Psoas muscle (tissue), 8 donors: ENCODE measurements around the gene CADM2. TPM values are rescaled to one million over a fixed set of nuclear protein-coding genes. Genes with fewer than 3 reads are reported as not detected.

Experiments used
- ATAC-seq, 4 donors: fragments of 200-7000 bp; cut with Tn5 transposase; one replicate each; pipeline ENCODE4 v1.9.1; 2020; ENCODE audit warnings: moderate library complexity in 3 of 4, mild to moderate bottlenecking in 2 of 4
- DNase-seq, 2 donors: peaks; one replicate each; pipeline ENCODE4 v3.0.0-alpha.2; 2020
- H3K27ac ChIP-seq: fragments of 200-600 bp; one replicate; pipeline ENCODE4 v1.8.0; 2022
- H3K27me3 ChIP-seq, 3 donors: fragments of 200-600 bp in 1 of 3; one replicate each; pipeline versions ENCODE4 v1.6.1 to v1.8.0; 2013 to 2022; ENCODE audit warnings: low read length in 2 of 3, mild to moderate bottlenecking in 2 of 3, moderate library complexity in 1 of 3; ENCODE audit not compliant: insufficient read depth in 3 of 3
- H3K36me3 ChIP-seq, 2 donors: fragments of 200-600 bp in 1 of 2; one replicate each; pipeline versions ENCODE4 v1.6.1 to v1.8.0; 2013 to 2022; ENCODE audit warnings: low read depth in 1 of 2, mild to moderate bottlenecking in 1 of 2, moderate library complexity in 1 of 2; ENCODE audit not compliant: insufficient read depth in 1 of 2
- H3K4me1 ChIP-seq: fragments of 200-600 bp; one replicate; pipeline ENCODE4 v1.8.0; 2022
- H3K4me3 ChIP-seq: fragments of 200-600 bp; one replicate; pipeline ENCODE4 v1.8.0; 2022; ENCODE audit warnings: mild to moderate bottlenecking
- H3K9me3 ChIP-seq: fragments of 200-600 bp; one replicate; pipeline ENCODE4 v1.8.0; 2022
- CTCF ChIP-seq: fragments of 200-600 bp; IDR thresholded peaks from one replicate; pipeline ENCODE4 v1.8.0; 2022; ENCODE audit warnings: antibody characterized with exemption
- WGBS, 3 donors: extraction: QIAGEN DNeasy Blood & Tissue Kit; methylation state at CpG; one replicate each; pipeline versions ENCODE4 v1.1.6 to v1.1.7; 2013; 5-methylcytosine and 5-hydroxymethylcytosine counted together
- intact Hi-C, 2 donors: fragments of 100-400 bp; cut with DNase I; formaldehyde crosslinking; loops; one replicate each; pipeline versions ENCODE4 v1.11.0 to v1.14.2; 2022
- polyA plus RNA-seq, 3 donors: library from polyadenylated mRNA; stranded (reverse); fragments of 200-250 nt; gene quantifications; one replicate each; pipeline ENCODE4 v1.2.3, GENCODE V29; 2013
- total RNA-seq, 4 donors: library from RNA; stranded (reverse); fragmentation: NEBNext Ultra II Directional in 2 of 4; extraction: Animal tissue kit (Norgen Biotek cat#: 25700) in 2 of 4; gene quantifications; one replicate each; pipeline versions ENCODE4 v1.2.1 to v1.2.4, GENCODE V29; 2021 to 2023
- donor health status: healthy with polysubstance abuse.
- donor health status: DM: no; HTN: no; CAD: no; lungs with moderate emphysema.
- donor health status: Bipolar disorder and iron deficiency.
- donor health status: healthy.
- donor health status: DM: yes; HTN: yes; CAD: no.
- donor health status: DM: no; HTN: no; CAD: no.
- donor health status: DM: no; HTN: no; CAD: no.
- donor health status: DM: yes; HTN: yes; CAD: no.

CADM2 gene
- total and polyA plus RNA-seq, 7 donors: 3.6 to 15.7 (median 6.3) TPM

- intact Hi-C loops: loop anchor here in 1 of 2 donors (5.0 kb wide), 1 partner anchor 383 kb away; no protein-coding TSS in a partner anchor
- no peak overlapping the region for H3K27ac ChIP-seq
- WGBS, 3 donors: 18 to 22% (median 22%) methylated on average over 2 of the region's 2 CpGs
Measured at GRCh38 chr3:84978843-84979242, 20.1 kb downstream of the CADM2 start.

GRCh38 chr3:84980011-84980410 lies 21.2 kb downstream of the CADM2 start:
- 5 to 12% (median 10%) methylated on average over 3 of the region's 3 CpGs for WGBS, 3 donors
- Histone ChIP-seq H3K4me3 (no peak overlapping the region), H3K27me3 (no peaks in the 10 kb centered on the region), H3K9me3 (no peaks in the 10 kb centered on the region), H3K36me3 (no peaks in the 10 kb centered on the region), H3K27ac (no peak overlapping the region), H3K4me1 (peaks cover 12% of the 10 kb centered on the region)
- TF ChIP-seq CTCF: no peak
- intact Hi-C loops: no loop called here
- peak; percentile 60 to 93 (median 75) for ATAC-seq
- DNase-seq: no peak

More at GRCh38 chr3:84978843-84979242, 20.1 kb downstream of the CADM2 start:
- no peaks in the 10 kb centered on the region for H3K9me3 ChIP-seq
- peaks cover 12% of the 10 kb centered on the region for H3K4me1 ChIP-seq
- TF ChIP-seq CTCF: no peak
- H3K36me3 ChIP-seq: no peaks in the 10 kb centered on the region
- H3K4me3 ChIP-seq: no peak overlapping the region
- no peak for DNase-seq
- no peaks in the 10 kb centered on the region for H3K27me3 ChIP-seq
- ATAC-seq: peak in 2 of 4 donors; percentile 66 to 73

GRCh38 chr3:84980456-84980855 lies 21.7 kb downstream of the CADM2 start:
- peak in 2 of 4 donors; percentile 65 to 66 for ATAC-seq
- Histone ChIP-seq H3K27me3 (no peaks in the 10 kb centered on the region), H3K36me3 (no peaks in the 10 kb centered on the region), H3K4me3 (no peak overlapping the region), H3K4me1 (peaks cover 12% of the 10 kb centered on the region), H3K27ac (no peak overlapping the region), H3K9me3 (no peaks in the 10 kb centered on the region)
- intact Hi-C loops: no loop called here
- DNase-seq: no peak
- TF ChIP-seq CTCF: no peak
- WGBS, 3 donors: 23 to 44% (median 31%) methylated on average over 2 of the region's 2 CpGs

GRCh38 chr3:84983490-84983889 lies 24.7 kb downstream of the CADM2 start:
- H3K27me3 ChIP-seq: no peaks in the 10 kb centered on the region
- intact Hi-C loops: no loop called here
- DNase-seq (no peak), ATAC-seq (no peak)
- H3K9me3 ChIP-seq: no peaks in the 10 kb centered on the region
- TF ChIP-seq CTCF: no peak
- no peak overlapping the region for H3K27ac ChIP-seq
- H3K4me1 ChIP-seq: peaks cover 12% of the 10 kb centered on the region
- H3K4me3 ChIP-seq: no peak overlapping the region
- WGBS, 3 donors: 86 to 92% (median 88%) methylated on average over 3 of the region's 3 CpGs
- no peaks in the 10 kb centered on the region for H3K36me3 ChIP-seq

- Histone ChIP-seq H3K9me3 (no peaks in the 10 kb centered on the region), H3K36me3 (no peaks in the 10 kb centered on the region), H3K4me3 (no peak overlapping the region), H3K27me3 (no peaks in the 10 kb centered on the region), H3K27ac (no peak overlapping the region), H3K4me1 (peaks cover 5% of the 10 kb centered on the region)
- no peak for DNase-seq
- intact Hi-C loops: no loop called here
- ATAC-seq: no peak
- TF ChIP-seq CTCF: no peak
Measured at GRCh38 chr3:84984429-84984828, 25.6 kb downstream of the CADM2 start.
